HEK293 (cell line): ENCODE data around the gene CKAP4.

ENCODE experiments used
- CTCF ChIA-PET: fragments of 350-600 bp; formaldehyde crosslinking; extraction: SDS; loops from one replicate; lab custom pipeline; 2021; ENCODE audit warnings: antibody characterized with exemption; lab: Yijun Ruan, JAX
- POLR2A ChIA-PET: fragments of 300-600 bp; formaldehyde crosslinking; extraction: SDS; loops from one replicate; lab custom pipeline; 2020; ENCODE audit warnings: antibody characterized with exemption, inconsistent platforms; lab: Yijun Ruan, JAX
- H3K27ac ChIP-seq: fragments of 200-500 bp; sonication (Bioruptor generic); 2 replicates; pipeline ENCODE4 v1.5.1; 2014; ENCODE audit warnings: low read depth, low read length, control low read depth, inconsistent platforms; ENCODE audit errors: extremely low read depth
- H3K36me3 ChIP-seq, 2 experiments: fragments of 200-500 bp in 1 of 2; sonication (Bioruptor generic) in 1 of 2; 1 replicate in 1 of 2; 2 replicates in 1 of 2; pipeline ENCODE4 v1.5.1; 2014 to 2017; ENCODE audit warnings: inconsistent platforms in 2 of 2, low read length in 2 of 2; ENCODE audit not compliant: control insufficient read depth in 2 of 2, insufficient read depth in 1 of 2
- H3K4me1 ChIP-seq: fragments of 200-500 bp; sonication (Bioruptor generic); 2 replicates; pipeline ENCODE4 v1.5.1; 2014; ENCODE audit warnings: mild to moderate bottlenecking, low read length, inconsistent platforms; ENCODE audit not compliant: control insufficient read depth, insufficient read depth
- H3K4me3 ChIP-seq: 2 replicates; pipeline ENCODE4 v1.5.1; 2011; ENCODE audit warnings: low read depth, mild to moderate bottlenecking, control low read depth, low read length, moderate library complexity
- H3K9me3 ChIP-seq: fragments of 200-500 bp; sonication (Bioruptor generic); 2 replicates; pipeline ENCODE4 v1.5.1; 2014; ENCODE audit warnings: low read depth, low read length, inconsistent platforms; ENCODE audit not compliant: control insufficient read depth, insufficient read depth
- GFI1B ChIP-seq: fragments of 450-650 bp; formaldehyde crosslinking; IDR thresholded peaks from 2 replicates; pipeline ENCODE4 v1.5.1; 2016; ENCODE audit warnings: missing biosample characterization, missing genetic modification characterization
- GLIS2 ChIP-seq: fragments of 450-650 bp; formaldehyde crosslinking; IDR thresholded peaks from 2 replicates; pipeline ENCODE4 v1.5.1; 2016; ENCODE audit warnings: missing biosample characterization, missing genetic modification characterization
- SP7 ChIP-seq: fragments of 450-650 bp; formaldehyde crosslinking; IDR thresholded peaks from 2 replicates; pipeline ENCODE4 v1.5.1; 2016; ENCODE audit warnings: missing biosample characterization, missing genetic modification characterization
- WT1 ChIP-seq: fragments of 450-650 bp; formaldehyde crosslinking; IDR thresholded peaks from 2 replicates; pipeline ENCODE4 v1.5.1; 2016; ENCODE audit warnings: missing biosample characterization, missing genetic modification characterization
- ZBTB1 ChIP-seq: fragments of 450-650 bp; formaldehyde crosslinking; IDR thresholded peaks from 2 replicates; pipeline ENCODE4 v1.5.1; 2016; ENCODE audit warnings: missing biosample characterization, missing genetic modification characterization
- ZBTB17 ChIP-seq: fragments of 450-650 bp; formaldehyde crosslinking; IDR thresholded peaks from 2 replicates; pipeline ENCODE4 v1.5.1; 2016; ENCODE audit warnings: missing biosample characterization, missing genetic modification characterization
- ZBTB8A ChIP-seq: fragments of 450-650 bp; formaldehyde crosslinking; IDR thresholded peaks from 2 replicates; pipeline ENCODE4 v1.5.1; 2016; ENCODE audit warnings: missing biosample characterization, missing genetic modification characterization
- ZFP3 ChIP-seq: fragments of 450-650 bp; formaldehyde crosslinking; IDR thresholded peaks from 2 replicates; pipeline ENCODE4 v1.5.1; 2016; ENCODE audit warnings: low read depth, missing biosample characterization, missing genetic modification characterization
- ZNF140 ChIP-seq: fragments of 450-650 bp; formaldehyde crosslinking; IDR thresholded peaks from 2 replicates; pipeline ENCODE4 v1.5.1; 2016; ENCODE audit warnings: missing biosample characterization, missing genetic modification characterization
- ZNF2 ChIP-seq: fragments of 450-650 bp; formaldehyde crosslinking; IDR thresholded peaks from 2 replicates; pipeline ENCODE4 v1.5.1; 2016; ENCODE audit warnings: missing biosample characterization, missing genetic modification characterization
- ZNF426 ChIP-seq: fragments of 450-650 bp; formaldehyde crosslinking; IDR thresholded peaks from 2 replicates; pipeline ENCODE4 v1.5.1; 2017; ENCODE audit warnings: missing biosample characterization, missing genetic modification characterization, mild to moderate bottlenecking, inconsistent platforms, moderate library complexity
- ZNF555 ChIP-seq: fragments of 450-650 bp; formaldehyde crosslinking; conservative IDR thresholded peaks from 2 replicates; pipeline ENCODE4 v1.5.1; 2017; ENCODE audit warnings: missing biosample characterization, mild to moderate bottlenecking, missing genetic modification characterization, inconsistent platforms
- ZNF654 ChIP-seq: fragments of 450-650 bp; formaldehyde crosslinking; IDR thresholded peaks from 2 replicates; pipeline ENCODE4 v1.5.1; 2016; ENCODE audit warnings: low read depth, missing biosample characterization, missing genetic modification characterization
- ZNF660 ChIP-seq: fragments of 450-650 bp; IDR thresholded peaks from 2 replicates; pipeline ENCODE4 v1.5.1; 2018; ENCODE audit warnings: missing biosample characterization, mild to moderate bottlenecking, missing genetic modification characterization
- TF ChIP-seq, protein P1 (sequence below): fragments of 450-650 bp; formaldehyde crosslinking; IDR thresholded peaks from 2 replicates; pipeline ENCODE4 v1.5.1; 2016; ENCODE audit warnings: missing biosample characterization, missing genetic modification characterization
- TF ChIP-seq, protein P2 (sequence below): fragments of 450-650 bp; formaldehyde crosslinking; IDR thresholded peaks from 2 replicates; pipeline ENCODE4 v1.5.1; 2016; ENCODE audit warnings: missing biosample characterization, missing genetic modification characterization
- TF ChIP-seq, protein P3 (sequence below): fragments of 450-650 bp; formaldehyde crosslinking; conservative IDR thresholded peaks from 2 replicates; pipeline ENCODE4 v1.5.1; 2016; ENCODE audit warnings: low read depth, missing biosample characterization, missing genetic modification characterization
- TF ChIP-seq, protein P4 (sequence below): fragments of 450-650 bp; formaldehyde crosslinking; IDR thresholded peaks from 2 replicates; pipeline ENCODE4 v1.5.1; 2017; ENCODE audit warnings: missing biosample characterization, missing genetic modification characterization

Gene CKAP4

DNA sequence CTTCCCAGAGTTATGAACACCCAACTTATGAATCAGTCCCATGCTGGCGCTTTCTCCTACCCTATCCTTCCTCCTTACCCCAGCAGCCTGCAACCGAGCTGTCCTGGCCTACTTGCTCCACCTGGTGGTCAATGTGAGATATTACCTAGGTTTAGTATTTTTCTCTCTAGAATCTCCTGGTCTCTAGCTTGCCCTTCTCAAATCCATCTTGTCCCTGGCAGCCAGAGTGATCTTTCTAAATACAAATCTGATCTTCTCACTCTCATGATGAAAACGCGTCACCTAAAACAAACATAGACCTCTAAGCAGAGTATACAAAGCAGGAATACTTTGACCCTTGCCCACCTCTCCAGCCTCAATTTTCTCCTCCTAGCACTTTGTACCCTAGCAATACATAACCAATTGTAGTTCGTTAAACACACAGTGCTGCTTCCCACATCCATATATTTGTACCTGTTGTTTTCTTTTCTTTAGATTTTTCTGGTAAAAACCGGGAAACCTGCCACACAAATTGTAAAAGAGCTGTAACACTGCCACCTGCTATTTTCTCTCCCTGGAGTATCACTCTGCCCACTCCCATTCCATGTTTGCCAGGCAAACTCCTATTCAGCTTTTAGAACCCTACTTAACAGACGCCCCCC lies 34.8 kb upstream of the CKAP4 start:
- no peaks in the 10 kb centered on the region for H3K9me3 ChIP-seq
- peak; percentile 56; the same call in 1 of the 2 replicates for TF ChIP-seq ZFP3 (tag by site-specific recombination)
- TF ChIP-seq ZNF140 (tag by site-specific recombination), result no peak
- peak; percentile 82 for TF ChIP-seq ZNF654 (tag by site-specific recombination)
- 0 out of 2 replicates have a peak, but pooled peaks have one; percentile 31 for TF ChIP-seq SP7 (tag by site-specific recombination)
- TF ChIP-seq WT1 (tag by site-specific recombination), result no peak
- peak; percentile 99 for TF ChIP-seq ZNF2 (tag by site-specific recombination)
- peak; percentile 38; the same call in 1 of the 2 replicates for TF ChIP-seq ZNF660 (tag by site-specific recombination)
- TF ChIP-seq, protein P1, sequence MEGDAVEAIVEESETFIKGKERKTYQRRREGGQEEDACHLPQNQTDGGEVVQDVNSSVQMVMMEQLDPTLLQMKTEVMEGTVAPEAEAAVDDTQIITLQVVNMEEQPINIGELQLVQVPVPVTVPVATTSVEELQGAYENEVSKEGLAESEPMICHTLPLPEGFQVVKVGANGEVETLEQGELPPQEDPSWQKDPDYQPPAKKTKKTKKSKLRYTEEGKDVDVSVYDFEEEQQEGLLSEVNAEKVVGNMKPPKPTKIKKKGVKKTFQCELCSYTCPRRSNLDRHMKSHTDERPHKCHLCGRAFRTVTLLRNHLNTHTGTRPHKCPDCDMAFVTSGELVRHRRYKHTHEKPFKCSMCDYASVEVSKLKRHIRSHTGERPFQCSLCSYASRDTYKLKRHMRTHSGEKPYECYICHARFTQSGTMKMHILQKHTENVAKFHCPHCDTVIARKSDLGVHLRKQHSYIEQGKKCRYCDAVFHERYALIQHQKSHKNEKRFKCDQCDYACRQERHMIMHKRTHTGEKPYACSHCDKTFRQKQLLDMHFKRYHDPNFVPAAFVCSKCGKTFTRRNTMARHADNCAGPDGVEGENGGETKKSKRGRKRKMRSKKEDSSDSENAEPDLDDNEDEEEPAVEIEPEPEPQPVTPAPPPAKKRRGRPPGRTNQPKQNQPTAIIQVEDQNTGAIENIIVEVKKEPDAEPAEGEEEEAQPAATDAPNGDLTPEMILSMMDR (tag by site-specific recombination), result peak; percentile 54; the same call in 1 of the 2 replicates
- TF ChIP-seq, protein P2, sequence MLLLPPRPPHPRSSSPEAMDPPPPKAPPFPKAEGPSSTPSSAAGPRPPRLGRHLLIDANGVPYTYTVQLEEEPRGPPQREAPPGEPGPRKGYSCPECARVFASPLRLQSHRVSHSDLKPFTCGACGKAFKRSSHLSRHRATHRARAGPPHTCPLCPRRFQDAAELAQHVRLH, result peak; percentile 85
- TF ChIP-seq ZNF555 (tag by site-specific recombination), result no peak
- 0 out of 2 replicates have a peak, but pooled peaks have one; percentile 23 for TF ChIP-seq ZBTB17 (tag by site-specific recombination)
- TF ChIP-seq, protein P3, sequence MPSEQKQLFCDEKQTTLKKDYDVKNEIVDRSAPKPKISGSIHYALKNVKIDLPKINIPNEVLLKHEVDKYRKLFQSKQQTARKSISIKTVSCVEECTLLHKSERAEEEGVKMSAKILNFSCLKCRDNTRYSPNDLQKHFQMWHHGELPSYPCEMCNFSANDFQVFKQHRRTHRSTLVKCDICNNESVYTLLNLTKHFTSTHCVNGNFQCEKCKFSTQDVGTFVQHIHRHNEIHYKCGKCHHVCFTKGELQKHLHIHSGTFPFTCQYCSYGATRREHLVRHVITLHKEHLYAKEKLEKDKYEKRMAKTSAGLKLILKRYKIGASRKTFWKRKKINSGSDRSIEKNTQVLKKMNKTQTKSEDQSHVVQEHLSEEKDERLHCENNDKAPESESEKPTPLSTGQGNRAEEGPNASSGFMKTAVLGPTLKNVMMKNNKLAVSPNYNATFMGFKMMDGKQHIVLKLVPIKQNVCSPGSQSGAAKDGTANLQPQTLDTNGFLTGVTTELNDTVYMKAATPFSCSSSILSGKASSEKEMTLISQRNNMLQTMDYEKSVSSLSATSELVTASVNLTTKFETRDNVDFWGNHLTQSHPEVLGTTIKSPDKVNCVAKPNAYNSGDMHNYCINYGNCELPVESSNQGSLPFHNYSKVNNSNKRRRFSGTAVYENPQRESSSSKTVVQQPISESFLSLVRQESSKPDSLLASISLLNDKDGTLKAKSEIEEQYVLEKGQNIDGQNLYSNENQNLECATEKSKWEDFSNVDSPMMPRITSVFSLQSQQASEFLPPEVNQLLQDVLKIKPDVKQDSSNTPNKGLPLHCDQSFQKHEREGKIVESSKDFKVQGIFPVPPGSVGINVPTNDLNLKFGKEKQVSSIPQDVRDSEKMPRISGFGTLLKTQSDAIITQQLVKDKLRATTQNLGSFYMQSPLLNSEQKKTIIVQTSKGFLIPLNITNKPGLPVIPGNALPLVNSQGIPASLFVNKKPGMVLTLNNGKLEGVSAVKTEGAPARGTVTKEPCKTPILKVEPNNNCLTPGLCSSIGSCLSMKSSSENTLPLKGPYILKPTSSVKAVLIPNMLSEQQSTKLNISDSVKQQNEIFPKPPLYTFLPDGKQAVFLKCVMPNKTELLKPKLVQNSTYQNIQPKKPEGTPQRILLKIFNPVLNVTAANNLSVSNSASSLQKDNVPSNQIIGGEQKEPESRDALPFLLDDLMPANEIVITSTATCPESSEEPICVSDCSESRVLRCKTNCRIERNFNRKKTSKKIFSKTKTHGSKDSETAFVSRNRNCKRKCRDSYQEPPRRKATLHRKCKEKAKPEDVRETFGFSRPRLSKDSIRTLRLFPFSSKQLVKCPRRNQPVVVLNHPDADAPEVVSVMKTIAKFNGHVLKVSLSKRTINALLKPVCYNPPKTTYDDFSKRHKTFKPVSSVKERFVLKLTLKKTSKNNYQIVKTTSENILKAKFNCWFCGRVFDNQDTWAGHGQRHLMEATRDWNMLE (tag by site-specific recombination), result 0 out of 2 replicates have a peak, but pooled peaks have one; percentile 10
- TF ChIP-seq ZNF426 (tag by site-specific recombination), result no peak
- TF ChIP-seq, all 188 proteins: peak for 9
- ChIA-PET POLR2A (interaction anchor here (1.0 kb wide), 2 partner anchors 56 to 59 kb away, joined by 3 to 4 read pairs; no protein-coding TSS in a partner anchor), CTCF (interaction anchor here (0.6 to 9.9 kb wide), 33 partner anchors 9 to 1093 kb away, joined by 3 to 158 read pairs (median 4); partner anchors contain the start of gene POLR3B)
- no peak overlapping the region for H3K4me3 ChIP-seq
- H3K4me1 ChIP-seq, result peaks cover 3% of the 10 kb centered on the region
- no peaks in the 10 kb centered on the region for H3K36me3 ChIP-seq
- H3K27ac ChIP-seq, result no peak overlapping the region

DNA sequence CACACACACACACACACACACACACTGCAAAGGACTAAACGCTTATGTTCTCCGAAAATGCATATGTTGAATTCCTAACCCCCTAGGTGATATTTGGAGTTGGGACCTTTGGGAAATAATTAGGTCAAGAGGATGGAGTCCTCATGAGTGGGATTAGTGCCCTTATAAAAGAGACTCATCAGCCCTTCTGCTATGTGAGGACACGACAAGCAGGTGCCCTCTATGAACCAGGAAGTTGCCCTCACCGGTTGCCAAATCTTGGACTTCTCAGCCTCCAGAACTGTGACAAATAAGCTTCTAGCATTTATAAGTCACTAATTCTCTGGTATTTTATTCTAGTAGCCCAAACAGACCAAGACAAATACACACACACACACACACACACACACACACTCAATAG lies 34.0 kb upstream of the CKAP4 start:
- no peaks in the 10 kb centered on the region for H3K4me1 ChIP-seq
- no peaks in the 10 kb centered on the region for H3K36me3 ChIP-seq
- H3K4me3 ChIP-seq, result no peak overlapping the region
- POLR2A ChIA-PET, result interaction anchor here (1.0 kb wide), 1 partner anchor 58 kb away, joined by 3 read pairs; no protein-coding TSS in a partner anchor
- CTCF ChIA-PET, result interaction anchor here (0.6 to 9.9 kb wide), 21 partner anchors 9 to 144 kb away, joined by 3 to 158 read pairs (median 7); partner anchors contain the start of gene POLR3B
- H3K9me3 ChIP-seq, result no peaks in the 10 kb centered on the region
- no peak overlapping the region for H3K27ac ChIP-seq
- no peak for TF ChIP-seq GLIS2 (tag by site-specific recombination)
- no peak for TF ChIP-seq GFI1B
- TF ChIP-seq, protein P2, result no peak
- TF ChIP-seq ZBTB8A (tag by site-specific recombination), result no peak
- TF ChIP-seq, protein P4, sequence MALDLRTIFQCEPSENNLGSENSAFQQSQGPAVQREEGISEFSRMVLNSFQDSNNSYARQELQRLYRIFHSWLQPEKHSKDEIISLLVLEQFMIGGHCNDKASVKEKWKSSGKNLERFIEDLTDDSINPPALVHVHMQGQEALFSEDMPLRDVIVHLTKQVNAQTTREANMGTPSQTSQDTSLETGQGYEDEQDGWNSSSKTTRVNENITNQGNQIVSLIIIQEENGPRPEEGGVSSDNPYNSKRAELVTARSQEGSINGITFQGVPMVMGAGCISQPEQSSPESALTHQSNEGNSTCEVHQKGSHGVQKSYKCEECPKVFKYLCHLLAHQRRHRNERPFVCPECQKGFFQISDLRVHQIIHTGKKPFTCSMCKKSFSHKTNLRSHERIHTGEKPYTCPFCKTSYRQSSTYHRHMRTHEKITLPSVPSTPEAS (tag by site-specific recombination), result peak; percentile 21; the same call in 1 of the 2 replicates
- TF ChIP-seq ZBTB1 (tag by site-specific recombination), result no peak
